ENCODE results near the gene MAPKAP1. TPM values are rescaled to one million over a fixed set of nuclear protein-coding genes. Genes with fewer than 3 reads are reported as not detected.

MAPKAP1 gene
- total RNA-seq, 4 donors from 2014 or later: 54.1 to 195 (median 61.9) TPM

DNA sequence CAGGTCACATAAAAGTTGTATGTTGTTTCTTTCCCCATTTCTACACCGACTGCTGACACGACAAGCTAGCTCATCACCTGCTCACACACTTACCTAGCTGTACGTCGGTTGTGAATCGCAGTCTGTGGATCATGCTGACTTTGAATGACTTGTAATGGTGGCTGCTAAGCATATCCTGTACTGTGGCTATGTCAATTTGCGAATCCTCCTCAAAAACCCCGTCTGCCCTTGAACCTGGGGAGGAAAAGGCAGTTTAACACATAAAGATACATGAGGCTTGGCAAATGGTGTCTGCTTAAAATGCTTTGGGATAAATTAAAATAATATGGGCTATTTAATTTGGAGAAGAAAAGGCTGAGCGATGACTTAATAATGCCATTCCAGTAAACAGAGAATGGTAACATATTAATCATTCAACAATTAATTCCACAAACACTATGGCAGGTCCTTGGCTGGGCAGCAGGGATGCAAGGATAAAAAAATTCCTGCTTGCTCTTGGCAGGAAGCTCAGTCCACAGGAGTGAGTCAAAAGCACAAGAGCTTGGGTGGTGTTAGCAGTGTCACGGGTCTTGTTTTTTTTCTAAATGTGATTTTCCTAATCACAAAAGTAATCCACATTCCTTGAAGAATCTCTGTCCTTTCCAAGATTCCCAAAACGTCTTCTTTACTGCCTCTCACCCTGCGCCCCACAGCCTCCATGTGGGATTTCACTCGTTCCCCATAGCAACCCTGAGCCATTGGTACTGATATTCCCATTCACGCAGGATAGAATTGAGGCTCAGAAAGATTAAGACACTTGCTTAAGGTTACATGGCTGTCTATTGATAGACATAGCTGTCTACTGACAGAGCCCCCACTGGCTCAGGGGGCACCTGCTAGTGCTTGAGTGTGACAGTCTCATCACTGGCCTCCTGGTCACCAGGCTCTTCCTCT is 222.4 kb downstream of the MAPKAP1 start:
- intact Hi-C loops (cut with DNase I; ENCODE audit: low total_unique reads): no loop called here
- Histone ChIP-seq H3K4me1 (peaks cover 3 to 12% of the 10 kb centered on the region in 2 donors), H3K9me3 (no peaks in the 10 kb centered on the region), H3K4me3 (no peak overlapping the region), H3K27ac (peak overlapping the region; percentile 83 to 84), H3K27me3 (no peaks in the 10 kb centered on the region), H3K36me3 (no peaks in the 10 kb centered on the region)
- no peak for TF ChIP-seq POLR2A (IDR thresholded peaks at IDR 0.05)
- TF ChIP-seq, protein P1, sequence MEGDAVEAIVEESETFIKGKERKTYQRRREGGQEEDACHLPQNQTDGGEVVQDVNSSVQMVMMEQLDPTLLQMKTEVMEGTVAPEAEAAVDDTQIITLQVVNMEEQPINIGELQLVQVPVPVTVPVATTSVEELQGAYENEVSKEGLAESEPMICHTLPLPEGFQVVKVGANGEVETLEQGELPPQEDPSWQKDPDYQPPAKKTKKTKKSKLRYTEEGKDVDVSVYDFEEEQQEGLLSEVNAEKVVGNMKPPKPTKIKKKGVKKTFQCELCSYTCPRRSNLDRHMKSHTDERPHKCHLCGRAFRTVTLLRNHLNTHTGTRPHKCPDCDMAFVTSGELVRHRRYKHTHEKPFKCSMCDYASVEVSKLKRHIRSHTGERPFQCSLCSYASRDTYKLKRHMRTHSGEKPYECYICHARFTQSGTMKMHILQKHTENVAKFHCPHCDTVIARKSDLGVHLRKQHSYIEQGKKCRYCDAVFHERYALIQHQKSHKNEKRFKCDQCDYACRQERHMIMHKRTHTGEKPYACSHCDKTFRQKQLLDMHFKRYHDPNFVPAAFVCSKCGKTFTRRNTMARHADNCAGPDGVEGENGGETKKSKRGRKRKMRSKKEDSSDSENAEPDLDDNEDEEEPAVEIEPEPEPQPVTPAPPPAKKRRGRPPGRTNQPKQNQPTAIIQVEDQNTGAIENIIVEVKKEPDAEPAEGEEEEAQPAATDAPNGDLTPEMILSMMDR (IDR thresholded peaks at IDR 0.05): no peak
- DNase-seq: peak; percentile 68 to 77

- no peaks in the 10 kb centered on the region for H3K9me3 ChIP-seq
- DNase-seq: no peak
- peak overlapping the region; percentile 67 to 84 for H3K27ac ChIP-seq
- no peak overlapping the region for H3K4me3 ChIP-seq
- no peak for TF ChIP-seq POLR2A (IDR thresholded peaks at IDR 0.05)
- TF ChIP-seq, protein P1 (IDR thresholded peaks at IDR 0.05): no peak
- no peaks in the 10 kb centered on the region for H3K27me3 ChIP-seq
- peaks cover 3 to 12% of the 10 kb centered on the region in 2 donors for H3K4me1 ChIP-seq
- intact Hi-C loops (cut with DNase I; ENCODE audit: low total_unique reads): no loop called here
- H3K36me3 ChIP-seq: no peaks in the 10 kb centered on the region
These were observed 223.3 kb downstream of the MAPKAP1 start for GRCh38 chr9:125483697-125484096.

DNA sequence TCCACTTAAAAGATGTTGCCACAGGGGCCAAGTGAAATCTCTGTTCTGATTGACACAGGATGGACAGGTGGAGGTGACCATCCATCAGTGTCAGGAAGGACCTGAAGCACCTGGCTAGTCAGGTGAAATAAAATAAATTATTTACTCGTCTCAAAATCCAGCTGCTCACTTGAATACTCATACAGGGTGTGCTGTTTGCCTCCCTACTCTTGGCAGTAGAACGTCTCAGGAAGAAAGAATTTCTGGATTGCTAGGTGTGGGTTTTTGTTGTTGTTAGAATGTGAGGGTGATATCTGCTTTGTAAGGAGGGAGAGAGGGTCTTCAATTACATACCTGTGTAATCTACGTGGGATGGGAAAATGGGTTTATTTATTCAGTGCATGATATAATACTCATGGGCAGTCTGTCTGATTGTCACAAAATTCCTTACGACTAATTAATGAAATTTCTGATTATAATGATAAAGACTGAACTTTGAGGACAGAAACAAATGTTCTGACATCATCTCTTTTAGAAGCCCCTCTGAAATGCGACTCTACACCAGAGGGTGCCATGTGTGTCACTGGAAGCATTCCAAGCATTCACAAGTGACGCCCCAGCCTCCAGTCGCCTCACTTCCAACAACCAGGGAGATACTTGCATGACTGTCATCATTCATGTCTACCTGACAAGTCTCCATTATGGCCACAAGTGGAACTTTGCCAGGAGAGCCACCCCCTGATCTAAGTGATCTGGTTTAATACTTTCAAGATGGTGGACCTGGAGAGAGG is 227.0 kb downstream of the MAPKAP1 start:
- intact Hi-C loops (cut with DNase I; ENCODE audit: low total_unique reads): no loop called here
- no peak overlapping the region for H3K27ac ChIP-seq
- no peaks in the 10 kb centered on the region for H3K9me3 ChIP-seq
- DNase-seq: no peak
- no peaks in the 10 kb centered on the region for H3K27me3 ChIP-seq
- peaks cover 3% of the 10 kb centered on the region in 2 donors for H3K4me1 ChIP-seq
- no peaks in the 10 kb centered on the region for H3K36me3 ChIP-seq
- no peak overlapping the region for H3K4me3 ChIP-seq
- TF ChIP-seq, protein P1 (IDR thresholded peaks at IDR 0.05): no peak
- TF ChIP-seq POLR2A (IDR thresholded peaks at IDR 0.05): no peak

GRCh38 chr9:125477089-125477544 is 229.9 kb downstream of the MAPKAP1 start:
- no peaks in the 10 kb centered on the region for H3K9me3 ChIP-seq
- no peak for TF ChIP-seq POLR2A (IDR thresholded peaks at IDR 0.05)
- TF ChIP-seq, protein P1 (IDR thresholded peaks at IDR 0.05): no peak
- H3K4me1 ChIP-seq: peaks cover 0 to 8% of the 10 kb centered on the region in 2 donors
- no peak overlapping the region for H3K4me3 ChIP-seq
- no peak for DNase-seq
- H3K36me3 ChIP-seq: no peaks in the 10 kb centered on the region
- intact Hi-C loops (cut with DNase I; ENCODE audit: low total_unique reads): no loop called here
- H3K27me3 ChIP-seq: no peaks in the 10 kb centered on the region
- no peak overlapping the region for H3K27ac ChIP-seq
